HepG2 (cell line): ENCODE results near the gene CACNG5. TPM values are rescaled to one million over a fixed set of nuclear protein-coding genes. Genes with fewer than 3 reads are reported as not detected.

Experiments
- ADNP ChIP-seq: sonication (generic); formaldehyde crosslinking; IDR thresholded peaks from 2 replicates; pipeline ENCODE4 v1.4.0; 2020; ENCODE audit warnings: missing genetic modification reagents
- GTF3A ChIP-seq: sonication (generic); formaldehyde crosslinking; conservative IDR thresholded peaks from 2 replicates; pipeline ENCODE4 v1.4.0; 2020; ENCODE audit warnings: mild to moderate bottlenecking, missing genetic modification reagents
- HHEX ChIP-seq: IDR thresholded peaks from 2 replicates; pipeline ENCODE4 v1.6.1; 2016; ENCODE audit warnings: control low read depth
- HOXA3 ChIP-seq: sonication (generic); formaldehyde crosslinking; IDR thresholded peaks from 2 replicates; pipeline ENCODE4 v1.5.0; 2020; ENCODE audit warnings: missing genetic modification reagents
- KDM2A ChIP-seq: sonication (generic); formaldehyde crosslinking; IDR thresholded peaks from 2 replicates; pipeline ENCODE4 v1.4.0; 2020; ENCODE audit warnings: low read depth, missing genetic modification reagents, borderline replicate concordance
- MAFG ChIP-seq: sonication (generic); formaldehyde crosslinking; IDR thresholded peaks from 2 replicates; pipeline ENCODE4 v1.5.1; 2020; ENCODE audit warnings: mild to moderate bottlenecking, missing genetic modification reagents
- MIER2 ChIP-seq: IDR thresholded peaks from 2 replicates; pipeline ENCODE4 v1.6.1; 2016; ENCODE audit warnings: missing biosample characterization, missing genetic modification reagents
- RARA ChIP-seq: IDR thresholded peaks from 2 replicates; pipeline ENCODE4 v1.6.1; 2016; ENCODE audit warnings: missing genetic modification reagents, missing compliant biosample characterization
- RFXANK ChIP-seq: IDR thresholded peaks from 2 replicates; pipeline ENCODE4 v1.6.1; 2016
- RXRB ChIP-seq: IDR thresholded peaks from 2 replicates; pipeline ENCODE4 v1.6.1; 2016; ENCODE audit warnings: borderline replicate concordance, missing genetic modification reagents, missing compliant biosample characterization
- SIX1 ChIP-seq: sonication (generic); formaldehyde crosslinking; IDR thresholded peaks from 2 replicates; pipeline ENCODE4 v1.4.0; 2020; ENCODE audit warnings: missing genetic modification reagents, borderline replicate concordance
- TCF12 ChIP-seq, 2 experiments: fragments of 450-650 bp in 1 of 2; sonication (generic) in 1 of 2; formaldehyde crosslinking in 1 of 2; IDR thresholded peaks; 2 replicates each; pipeline versions ENCODE4 v1.6.1 to v1.8.0; 2017 to 2022; ENCODE audit warnings: antibody characterized with exemption in 1 of 2, mild to moderate bottlenecking in 1 of 2, missing genetic modification reagents in 1 of 2, moderate library complexity in 1 of 2
- TOE1 ChIP-seq: sonication (generic); formaldehyde crosslinking; IDR thresholded peaks from 2 replicates; pipeline ENCODE4 v1.4.0; 2020; ENCODE audit warnings: mild to moderate bottlenecking, missing genetic modification reagents
- TRIM24 ChIP-seq: sonication (generic); formaldehyde crosslinking; IDR thresholded peaks from 2 replicates; pipeline ENCODE4 v1.8.0; 2022; ENCODE audit warnings: mild to moderate bottlenecking, missing genetic modification reagents
- XRCC5 ChIP-seq: fragments of 200-400 bp; formaldehyde crosslinking; optimal IDR thresholded peaks from 2 replicates; pipeline ENCODE3; 2017; ENCODE audit warnings: mild to moderate bottlenecking, low read length
- YEATS2 ChIP-seq: sonication (generic); formaldehyde crosslinking; IDR thresholded peaks from 2 replicates; pipeline ENCODE4 v1.4.0; 2020; ENCODE audit warnings: missing genetic modification reagents, borderline replicate concordance
- ZNF274 ChIP-seq: sonication (generic); formaldehyde crosslinking; IDR thresholded peaks from 2 replicates; pipeline ENCODE4 v1.5.1; 2020; ENCODE audit warnings: mild to moderate bottlenecking, missing genetic modification reagents
- ZNF598 ChIP-seq: sonication (generic); formaldehyde crosslinking; IDR thresholded peaks from 2 replicates; pipeline ENCODE4 v1.5.1; 2020; ENCODE audit warnings: mild to moderate bottlenecking, missing genetic modification reagents, borderline replicate concordance
- ZNF619 ChIP-seq: sonication (generic); formaldehyde crosslinking; IDR thresholded peaks from 2 replicates; pipeline ENCODE4 v1.4.0; 2020; ENCODE audit warnings: mild to moderate bottlenecking, missing genetic modification reagents
- ZNF747 ChIP-seq: sonication (generic); formaldehyde crosslinking; IDR thresholded peaks from 2 replicates; pipeline ENCODE4 v1.8.1; 2023; ENCODE audit warnings: missing genetic modification reagents, mild to moderate bottlenecking, borderline replicate concordance
- polyA plus RNA-seq, 8 experiments: library from polyadenylated mRNA; depleted of rRNA in 3 of 8; stranded (reverse) in 7 of 8; unstranded in 1 of 8; fragments of >200 nt; fragmentation: Illumina TruSeq in 4 of 8; extraction: Trizol in 4 of 8; gene quantifications; 2 replicates each; pipeline versions ENCODE4 v1.2.1 to v1.2.3, GENCODE V29; 2011 to 2016; ENCODE audit warnings: low read depth in 4 of 8, missing spikeins in 1 of 8, mixed read lengths in 1 of 8; ENCODE audit not compliant: insufficient read depth in 1 of 8
- total RNA-seq, 5 experiments: library from RNA; depleted of rRNA; stranded (reverse); fragments of >200 nt; fragmentation: Illumina TruSeq; extraction: Trizol; gene quantifications; 2 replicates each; pipeline ENCODE4 v1.2.3, GENCODE V29; 2016; ENCODE audit warnings: low read depth in 1 of 5
- TF ChIP-seq, protein P1 (sequence below): sonication (generic); formaldehyde crosslinking; IDR thresholded peaks from 2 replicates; pipeline ENCODE4 v1.5.1; 2020; ENCODE audit warnings: mild to moderate bottlenecking, missing genetic modification reagents
- TF ChIP-seq, protein P2 (sequence below): sonication (generic); formaldehyde crosslinking; IDR thresholded peaks from 2 replicates; pipeline ENCODE4 v1.8.1; 2023; ENCODE audit warnings: mild to moderate bottlenecking, moderate library complexity, missing genetic modification reagents
- TF ChIP-seq, protein P3 (sequence below): sonication (generic); formaldehyde crosslinking; IDR thresholded peaks from 2 replicates; pipeline ENCODE4 v1.4.0; 2020; ENCODE audit warnings: missing genetic modification reagents, mild to moderate bottlenecking, borderline replicate concordance

Gene CACNG5
- total and polyA plus RNA-seq, 2 of the 13 experiments (the other 11 are each of a cell fraction or from before 2014, with no cell fraction given): not detected

DNA sequence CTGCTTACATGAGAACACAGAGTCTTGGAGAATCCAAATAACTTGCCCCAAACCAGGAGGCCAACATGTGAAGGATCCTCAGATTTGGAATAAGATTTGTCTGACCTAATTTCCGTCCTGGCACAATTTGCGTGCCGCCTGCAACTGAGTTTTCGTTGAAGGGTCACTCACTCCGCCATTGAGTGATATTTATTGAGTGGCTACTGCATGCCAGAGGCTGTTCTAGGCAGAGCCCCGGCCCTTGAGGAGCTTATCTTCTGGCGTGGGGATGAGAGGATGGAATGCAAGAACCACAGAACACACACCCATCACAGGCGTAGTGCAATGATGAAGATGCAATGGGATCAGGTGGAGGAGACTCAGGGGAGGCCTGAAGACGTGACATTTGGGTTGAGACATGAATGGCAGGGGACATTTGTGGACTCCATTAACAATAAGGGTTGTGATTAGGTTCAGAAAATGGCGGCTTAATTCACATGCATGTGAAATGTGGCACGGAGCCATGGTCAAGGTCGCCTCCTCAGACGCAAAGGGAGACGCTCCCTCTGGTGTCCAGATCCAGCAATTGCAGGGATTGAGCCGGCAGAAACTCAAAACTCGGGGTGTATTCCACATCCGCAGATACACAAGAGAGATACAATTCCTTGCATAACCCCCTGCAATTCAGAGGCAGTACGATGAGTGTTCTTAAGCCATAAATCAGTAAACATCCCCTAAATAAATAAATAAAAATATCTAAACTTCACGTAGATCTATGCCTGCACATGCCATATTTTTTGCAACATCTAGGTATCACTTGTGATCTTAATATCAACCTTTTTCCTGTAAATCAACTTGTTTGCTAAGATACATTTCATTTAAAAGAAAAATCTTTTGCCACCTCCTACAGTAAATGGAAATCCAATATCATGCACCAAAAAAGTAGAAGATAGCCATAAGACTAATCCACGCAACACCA is 71.7 kb downstream of the CACNG5 start (continued):
- TF ChIP-seq, protein P1, sequence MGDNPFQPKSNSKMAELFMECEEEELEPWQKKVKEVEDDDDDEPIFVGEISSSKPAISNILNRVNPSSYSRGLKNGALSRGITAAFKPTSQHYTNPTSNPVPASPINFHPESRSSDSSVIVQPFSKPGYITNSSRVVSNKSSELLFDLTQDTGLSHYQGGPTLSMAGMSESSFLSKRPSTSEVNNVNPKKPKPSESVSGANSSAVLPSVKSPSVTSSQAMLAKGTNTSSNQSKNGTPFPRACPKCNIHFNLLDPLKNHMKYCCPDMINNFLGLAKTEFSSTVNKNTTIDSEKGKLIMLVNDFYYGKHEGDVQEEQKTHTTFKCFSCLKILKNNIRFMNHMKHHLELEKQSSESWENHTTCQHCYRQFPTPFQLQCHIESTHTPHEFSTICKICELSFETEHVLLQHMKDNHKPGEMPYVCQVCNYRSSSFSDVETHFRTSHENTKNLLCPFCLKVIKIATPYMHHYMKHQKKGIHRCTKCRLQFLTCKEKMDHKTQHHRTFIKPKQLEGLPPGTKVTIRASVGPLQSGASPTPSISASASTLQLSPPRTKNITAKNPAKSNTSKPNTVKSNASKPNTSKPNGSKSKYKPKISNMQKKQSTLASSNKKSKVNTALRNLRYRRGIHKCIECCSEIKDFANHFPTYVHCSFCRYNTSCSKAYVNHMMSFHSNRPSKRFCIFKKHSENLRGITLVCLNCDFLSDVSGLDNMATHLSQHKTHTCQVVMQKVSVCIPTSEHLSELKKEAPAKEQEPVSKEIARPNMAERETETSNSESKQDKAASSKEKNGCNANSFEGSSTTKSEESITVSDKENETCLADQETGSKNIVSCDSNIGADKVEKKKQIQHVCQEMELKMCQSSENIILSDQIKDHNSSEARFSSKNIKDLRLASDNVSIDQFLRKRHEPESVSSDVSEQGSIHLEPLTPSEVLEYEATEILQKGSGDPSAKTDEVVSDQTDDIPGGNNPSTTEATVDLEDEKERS (CRISPR knock-in tag): 0 out of 2 replicates have a peak, but pooled peaks have one; percentile 18
- TF ChIP-seq ZNF598 (CRISPR knock-in tag): 0 out of 2 replicates have a peak, but pooled peaks have one; percentile 32
- no peak for TF ChIP-seq HHEX
- 0 out of 2 replicates have a peak, but pooled peaks have one; percentile 46 for TF ChIP-seq ZNF274
- TF ChIP-seq RARA: 0 out of 2 replicates have a peak, but pooled peaks have one; percentile 16
- TF ChIP-seq RXRB (CRISPR knock-in tag): peak; percentile 62; the same call in 1 of the 2 replicates
- TF ChIP-seq KDM2A: peak; percentile 59; the same call in 1 of the 2 replicates
- no peak for TF ChIP-seq TRIM24 (CRISPR knock-in tag)
- TF ChIP-seq XRCC5: peak; percentile 80
- TF ChIP-seq, protein P2, sequence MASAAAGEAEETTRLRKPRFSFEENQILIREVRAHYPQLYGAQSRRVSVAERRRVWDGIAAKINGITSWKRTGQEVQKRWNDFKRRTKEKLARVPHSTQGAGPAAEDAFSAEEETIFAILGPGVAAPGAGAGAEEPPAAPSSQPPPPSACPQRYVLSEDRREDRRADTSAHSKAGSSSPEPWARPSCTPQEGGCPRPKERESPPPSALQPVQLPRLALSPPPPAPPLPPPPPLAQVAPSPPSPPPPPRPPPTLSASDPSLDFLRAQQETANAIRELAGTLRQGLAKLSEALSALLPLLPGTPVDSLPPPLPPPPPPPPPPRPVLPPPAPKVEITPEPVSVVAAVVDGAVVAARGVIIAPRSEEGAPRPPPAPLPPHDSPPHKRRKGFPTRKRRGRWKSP (CRISPR knock-in tag): no peak
- 0 out of 2 replicates have a peak, but pooled peaks have one; percentile 67 for TF ChIP-seq ZNF619 (CRISPR knock-in tag)
- no peak for TF ChIP-seq RFXANK (CRISPR knock-in tag)
- TF ChIP-seq HOXA3 (CRISPR knock-in tag): peak; percentile 79
- no peak for TF ChIP-seq MAFG (CRISPR knock-in tag)
- TF ChIP-seq GTF3A (CRISPR knock-in tag): no peak
- no peak for TF ChIP-seq TOE1 (CRISPR knock-in tag)
- no peak for TF ChIP-seq TCF12 (IDR thresholded peaks at IDR 0.05)
- TF ChIP-seq TCF12 (CRISPR knock-in tag; IDR thresholded peaks at IDR 0.05): no peak
- TF ChIP-seq SIX1: no peak
- TF ChIP-seq ADNP (CRISPR knock-in tag): no peak
- TF ChIP-seq YEATS2 (CRISPR knock-in tag): no peak
- TF ChIP-seq, protein P3, sequence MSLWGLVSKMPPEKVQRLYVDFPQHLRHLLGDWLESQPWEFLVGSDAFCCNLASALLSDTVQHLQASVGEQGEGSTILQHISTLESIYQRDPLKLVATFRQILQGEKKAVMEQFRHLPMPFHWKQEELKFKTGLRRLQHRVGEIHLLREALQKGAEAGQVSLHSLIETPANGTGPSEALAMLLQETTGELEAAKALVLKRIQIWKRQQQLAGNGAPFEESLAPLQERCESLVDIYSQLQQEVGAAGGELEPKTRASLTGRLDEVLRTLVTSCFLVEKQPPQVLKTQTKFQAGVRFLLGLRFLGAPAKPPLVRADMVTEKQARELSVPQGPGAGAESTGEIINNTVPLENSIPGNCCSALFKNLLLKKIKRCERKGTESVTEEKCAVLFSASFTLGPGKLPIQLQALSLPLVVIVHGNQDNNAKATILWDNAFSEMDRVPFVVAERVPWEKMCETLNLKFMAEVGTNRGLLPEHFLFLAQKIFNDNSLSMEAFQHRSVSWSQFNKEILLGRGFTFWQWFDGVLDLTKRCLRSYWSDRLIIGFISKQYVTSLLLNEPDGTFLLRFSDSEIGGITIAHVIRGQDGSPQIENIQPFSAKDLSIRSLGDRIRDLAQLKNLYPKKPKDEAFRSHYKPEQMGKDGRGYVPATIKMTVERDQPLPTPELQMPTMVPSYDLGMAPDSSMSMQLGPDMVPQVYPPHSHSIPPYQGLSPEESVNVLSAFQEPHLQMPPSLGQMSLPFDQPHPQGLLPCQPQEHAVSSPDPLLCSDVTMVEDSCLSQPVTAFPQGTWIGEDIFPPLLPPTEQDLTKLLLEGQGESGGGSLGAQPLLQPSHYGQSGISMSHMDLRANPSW: no peak
- no peak for TF ChIP-seq ZNF747 (CRISPR knock-in tag)
- no peak for TF ChIP-seq MIER2
